Breast epithelium (tissue), 4 donors: ENCODE results near the gene JMJD1C. TPM values are rescaled to one million over a fixed set of nuclear protein-coding genes. Genes with fewer than 3 reads are reported as not detected.

Source experiments
- DNase-seq, 2 donors: peaks; one replicate each; pipeline ENCODE4 v3.0.0-alpha.2; 2019; ENCODE audit warnings: low spot score in 2 of 2
- H3K27ac ChIP-seq, 2 donors: fragments of 200-600 bp; sonication (generic) in 1 of 2; one replicate each; pipeline ENCODE4 v1.5.1; 2016 to 2019; ENCODE audit warnings: mild to moderate bottlenecking in 1 of 2
- H3K27me3 ChIP-seq, 2 donors: fragments of 200-600 bp; sonication (generic) in 1 of 2; one replicate each; pipeline versions ENCODE4 v1.5.1 to v1.6.0; 2017 to 2019; ENCODE audit warnings: control low read depth in 1 of 2, mild to moderate bottlenecking in 1 of 2
- H3K36me3 ChIP-seq: fragments of 200-600 bp; one replicate; pipeline ENCODE4 v1.5.1; 2019
- H3K4me1 ChIP-seq, 2 donors: fragments of 200-600 bp; sonication (generic); one replicate each; pipeline ENCODE4 v1.5.1; 2016 to 2019; ENCODE audit warnings: control low read depth in 1 of 2
- H3K4me3 ChIP-seq, 3 donors: fragments of 200-600 bp; sonication (generic); 1 replicate in 2 of 3; 2 replicates in 1 of 3; pipeline ENCODE4 v1.5.1; 2016 to 2019; ENCODE audit warnings: mild to moderate bottlenecking in 3 of 3, moderate library complexity in 2 of 3
- H3K9me3 ChIP-seq, 2 donors: fragments of 200-600 bp; sonication (generic) in 1 of 2; one replicate each; pipeline ENCODE4 v1.5.1; 2016 to 2019; ENCODE audit warnings: control low read depth in 1 of 2
- POLR2A ChIP-seq: fragments of 450-650 bp; IDR thresholded peaks from one replicate; pipeline ENCODE4 v1.6.1; 2016; ENCODE audit warnings: antibody characterized with exemption, mild to moderate bottlenecking, moderate library complexity
- POLR2AphosphoS5 ChIP-seq, 3 donors: sonication (generic); formaldehyde crosslinking; IDR thresholded peaks; one replicate each; pipeline ENCODE4 v1.6.1; 2017; ENCODE audit warnings: antibody characterized with exemption in 3 of 3
- intact Hi-C: fragments of 100-400 bp; cut with DNase I; formaldehyde crosslinking; loops from one replicate; pipeline ENCODE4 v1.15.1; 2023; ENCODE audit warnings: low total_unique reads
- total RNA-seq, 3 donors: library from RNA; depleted of rRNA; stranded (reverse); fragments of >200 nt; gene quantifications; one replicate each; pipeline ENCODE4 v1.1.0, GENCODE V29; 2016
- TF ChIP-seq, protein P1 (sequence below), 3 donors: fragments of 450-650 bp; IDR thresholded peaks; one replicate each; pipeline ENCODE4 v1.5.1; 2016 to 2017; ENCODE audit warnings: antibody characterized with exemption in 3 of 3, mild to moderate bottlenecking in 3 of 3, moderate library complexity in 3 of 3

Gene JMJD1C
- total RNA-seq, 3 donors from 2014 or later: 134 to 327 (median 162) TPM

DNA sequence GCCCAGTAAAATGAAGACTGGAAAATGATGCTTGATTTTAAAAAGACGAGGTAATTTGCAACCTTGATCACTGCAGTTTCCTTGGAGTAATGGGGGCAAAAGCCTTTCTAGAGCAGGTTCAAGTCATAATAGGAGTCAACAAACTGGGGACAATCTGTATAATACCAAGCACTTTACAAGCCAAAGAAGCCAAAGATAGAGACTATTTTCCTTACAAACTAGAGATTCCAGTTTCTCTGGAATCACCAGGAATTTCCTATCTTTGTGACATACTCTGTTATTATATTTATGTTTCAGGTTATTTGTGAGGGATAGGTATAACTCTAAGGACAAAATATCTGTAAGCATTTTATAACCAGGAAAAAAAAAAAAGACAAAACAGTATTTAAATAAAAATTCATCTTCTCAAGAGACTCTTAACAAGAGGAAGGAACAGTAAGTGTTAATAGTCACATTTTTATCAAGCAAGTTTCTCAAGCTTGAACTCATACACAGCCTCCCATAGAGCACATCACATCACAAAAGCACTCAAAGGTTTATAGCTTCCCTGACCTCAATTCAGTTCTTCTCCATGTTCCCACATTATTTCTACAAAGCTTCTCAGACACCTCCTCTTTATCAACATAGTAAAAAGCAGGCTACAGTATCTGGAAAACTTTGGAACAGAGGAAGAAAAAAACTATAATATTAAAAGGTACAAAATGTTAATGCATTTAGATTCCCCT is 18.9 kb downstream of the JMJD1C start:
- Histone ChIP-seq H3K27ac (no peak overlapping the region), H3K9me3 (no peaks in the 10 kb centered on the region), H3K27me3 (no peaks in the 10 kb centered on the region), H3K4me1 (no peaks in the 10 kb centered on the region), H3K36me3 (no peaks in the 10 kb centered on the region), H3K4me3 (no peak overlapping the region)
- TF ChIP-seq POLR2AphosphoS5 (IDR thresholded peaks at IDR 0.05): no peak
- TF ChIP-seq, protein P1, sequence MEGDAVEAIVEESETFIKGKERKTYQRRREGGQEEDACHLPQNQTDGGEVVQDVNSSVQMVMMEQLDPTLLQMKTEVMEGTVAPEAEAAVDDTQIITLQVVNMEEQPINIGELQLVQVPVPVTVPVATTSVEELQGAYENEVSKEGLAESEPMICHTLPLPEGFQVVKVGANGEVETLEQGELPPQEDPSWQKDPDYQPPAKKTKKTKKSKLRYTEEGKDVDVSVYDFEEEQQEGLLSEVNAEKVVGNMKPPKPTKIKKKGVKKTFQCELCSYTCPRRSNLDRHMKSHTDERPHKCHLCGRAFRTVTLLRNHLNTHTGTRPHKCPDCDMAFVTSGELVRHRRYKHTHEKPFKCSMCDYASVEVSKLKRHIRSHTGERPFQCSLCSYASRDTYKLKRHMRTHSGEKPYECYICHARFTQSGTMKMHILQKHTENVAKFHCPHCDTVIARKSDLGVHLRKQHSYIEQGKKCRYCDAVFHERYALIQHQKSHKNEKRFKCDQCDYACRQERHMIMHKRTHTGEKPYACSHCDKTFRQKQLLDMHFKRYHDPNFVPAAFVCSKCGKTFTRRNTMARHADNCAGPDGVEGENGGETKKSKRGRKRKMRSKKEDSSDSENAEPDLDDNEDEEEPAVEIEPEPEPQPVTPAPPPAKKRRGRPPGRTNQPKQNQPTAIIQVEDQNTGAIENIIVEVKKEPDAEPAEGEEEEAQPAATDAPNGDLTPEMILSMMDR (IDR thresholded peaks at IDR 0.05): no peak
- no peak for TF ChIP-seq POLR2A
- DNase-seq: no peak
- intact Hi-C loops: no loop called here

DNA sequence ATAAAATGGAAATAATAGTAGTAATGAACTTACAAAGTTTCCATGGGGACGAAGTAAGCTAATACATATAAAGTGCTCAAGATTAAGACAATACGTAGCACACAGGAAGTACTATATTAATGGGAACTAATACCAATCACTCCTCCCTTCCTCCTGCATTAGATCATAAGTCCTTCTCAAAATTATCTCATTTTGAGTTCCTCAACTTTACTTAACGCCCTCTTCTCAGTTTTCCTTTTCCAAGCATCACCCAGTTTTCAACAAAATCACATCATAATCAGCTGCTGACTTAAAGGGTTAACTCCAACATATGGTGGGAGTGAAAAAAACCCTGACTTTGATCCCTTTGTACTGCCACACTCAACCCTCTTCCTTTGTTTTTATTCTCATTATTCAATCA is 24.4 kb downstream of the JMJD1C start:
- H3K4me3 ChIP-seq: no peak overlapping the region
- H3K27me3 ChIP-seq: no peaks in the 10 kb centered on the region
- no peaks in the 10 kb centered on the region for H3K4me1 ChIP-seq
- intact Hi-C loops: no loop called here
- no peaks in the 10 kb centered on the region for H3K36me3 ChIP-seq
- no peaks in the 10 kb centered on the region for H3K9me3 ChIP-seq
- no peak for DNase-seq
- TF ChIP-seq, protein P1 (IDR thresholded peaks at IDR 0.05): no peak
- TF ChIP-seq POLR2A (no peak), POLR2AphosphoS5 (IDR thresholded peaks at IDR 0.05) (no peak)
- H3K27ac ChIP-seq: no peak overlapping the region

GRCh38 chr10:63439607-63440006 is 26.2 kb downstream of the JMJD1C start:
- Histone ChIP-seq H3K36me3 (no peaks in the 10 kb centered on the region), H3K9me3 (no peaks in the 10 kb centered on the region), H3K27ac (no peak overlapping the region), H3K4me1 (no peaks in the 10 kb centered on the region), H3K4me3 (no peak overlapping the region), H3K27me3 (no peaks in the 10 kb centered on the region)
- TF ChIP-seq POLR2AphosphoS5 (IDR thresholded peaks at IDR 0.05): no peak
- no peak for TF ChIP-seq POLR2A
- TF ChIP-seq, protein P1 (IDR thresholded peaks at IDR 0.05): no peak
- no peak for DNase-seq
- intact Hi-C loops: no loop called here

DNA sequence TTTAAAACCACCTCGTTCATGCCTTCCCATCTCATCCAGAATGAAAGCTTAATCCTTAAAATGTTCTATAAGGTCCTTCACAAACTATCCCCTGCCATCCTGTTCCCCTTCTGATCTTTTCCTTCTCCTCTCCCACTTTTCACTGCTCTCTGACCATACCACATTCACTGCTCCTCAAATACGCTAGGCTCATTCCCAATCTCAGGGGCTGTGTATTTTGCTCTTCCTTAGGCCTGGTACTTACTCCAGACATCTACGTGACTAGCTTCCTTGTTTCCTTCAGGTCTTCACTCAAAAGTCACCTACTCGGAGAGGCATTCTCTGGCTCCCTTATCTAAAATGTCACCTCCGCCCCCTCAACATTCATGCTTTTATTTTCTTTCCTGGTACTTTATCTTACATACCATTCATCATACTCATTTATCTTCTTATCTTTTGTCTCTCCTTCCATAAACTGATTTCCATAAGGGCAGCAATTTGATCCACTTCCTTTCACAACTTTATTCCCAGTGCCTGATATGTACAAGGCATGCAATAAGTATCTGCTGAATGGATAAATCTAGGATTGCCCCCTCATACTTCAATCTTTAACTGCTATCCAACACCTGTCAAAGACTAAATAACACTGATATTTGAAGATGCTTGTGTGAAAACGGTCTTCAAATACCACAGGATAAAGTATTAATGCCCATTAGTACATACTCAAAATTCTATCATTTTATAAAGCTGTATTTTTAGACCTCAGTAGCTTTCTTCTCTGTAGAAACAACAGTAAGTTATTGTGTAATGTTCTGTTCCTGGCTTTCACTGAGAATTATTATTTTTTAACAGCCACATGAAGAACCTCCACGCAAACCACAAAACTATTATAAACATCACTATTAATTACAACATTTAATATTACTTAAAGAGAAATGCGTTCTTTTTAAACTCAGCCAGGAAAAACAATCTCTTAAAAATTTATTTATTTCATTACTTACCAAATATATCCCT is 27.0 kb downstream of the JMJD1C start:
- Histone ChIP-seq H3K4me3 (no peak overlapping the region), H3K4me1 (no peaks in the 10 kb centered on the region), H3K27ac (no peak overlapping the region), H3K27me3 (no peaks in the 10 kb centered on the region), H3K9me3 (no peaks in the 10 kb centered on the region), H3K36me3 (no peaks in the 10 kb centered on the region)
- DNase-seq: no peak
- no peak for TF ChIP-seq POLR2A
- TF ChIP-seq, protein P1 (IDR thresholded peaks at IDR 0.05): no peak
- TF ChIP-seq POLR2AphosphoS5 (IDR thresholded peaks at IDR 0.05): no peak
- intact Hi-C loops: no loop called here
